ENCODE measurements around the gene SURF4. TPM values are rescaled to one million over a fixed set of nuclear protein-coding genes. Genes with fewer than 3 reads are reported as not detected.
A peak's percentile ranks its signal among the peaks of the same experiment; 100 is the strongest.
"Not testable (repeated sequence)": the region's sequence is repeated elsewhere in the genome, so short reads cannot be mapped to it uniquely, and the experiment has no call there.

SURF4 gene
- total RNA-seq, 1 donor from 2014 or later = 160 TPM

DNA sequence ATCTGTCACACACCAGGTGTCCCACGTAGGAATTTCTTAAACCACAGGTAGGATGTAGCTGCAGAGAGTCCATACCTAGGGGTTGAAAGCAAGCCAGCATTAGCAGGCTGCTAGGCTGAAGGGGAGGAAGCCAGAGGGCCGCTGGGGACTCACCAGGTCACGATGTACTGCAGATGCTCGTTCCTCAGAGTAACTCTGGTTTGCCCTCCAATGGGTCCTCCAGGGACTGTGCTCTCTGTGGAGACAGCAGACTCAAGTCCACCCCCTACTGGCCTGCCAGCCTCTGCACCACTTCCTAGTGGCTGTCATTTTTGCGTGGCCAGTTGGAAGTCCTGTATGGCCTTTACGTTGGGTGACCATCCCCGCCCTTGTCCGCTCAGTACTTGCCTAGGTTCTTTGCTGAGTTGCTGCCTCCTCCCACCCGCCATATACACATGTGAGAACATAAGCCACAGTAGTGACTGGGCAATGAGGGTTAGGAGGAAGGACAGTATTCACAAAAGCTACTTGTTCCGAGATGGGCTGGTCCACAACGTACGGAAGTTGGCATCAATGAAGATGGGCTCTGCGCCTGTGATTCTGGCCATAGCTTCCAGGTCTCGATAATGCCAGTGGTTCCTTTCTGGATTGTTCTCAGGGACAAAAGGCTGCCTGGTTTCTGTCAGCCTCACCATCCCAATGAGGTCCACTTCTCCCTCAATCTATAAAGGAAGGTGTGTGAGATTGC lies 23.8 kb downstream of the SURF4 start:
- DNase-seq = no peak

DNA sequence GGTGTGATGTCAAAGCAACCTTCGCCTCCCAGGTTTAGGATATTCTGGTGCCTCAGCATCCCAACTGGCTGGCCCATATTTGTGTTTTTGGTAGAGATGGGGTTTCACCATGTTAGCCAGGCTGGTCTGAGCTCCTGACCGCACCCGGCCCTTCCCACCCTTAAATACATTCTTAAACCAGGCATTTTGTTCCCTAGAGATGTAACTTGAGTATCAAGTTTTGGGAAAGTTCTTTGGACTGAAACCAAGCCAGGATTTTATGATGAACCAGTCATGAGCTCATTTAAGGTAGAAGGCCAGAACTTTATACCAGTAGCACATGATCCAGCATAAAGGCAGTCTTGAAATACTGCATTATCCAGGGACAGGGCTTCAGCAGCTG lies 24.3 kb downstream of the SURF4 start:
- no peak for DNase-seq

DNA sequence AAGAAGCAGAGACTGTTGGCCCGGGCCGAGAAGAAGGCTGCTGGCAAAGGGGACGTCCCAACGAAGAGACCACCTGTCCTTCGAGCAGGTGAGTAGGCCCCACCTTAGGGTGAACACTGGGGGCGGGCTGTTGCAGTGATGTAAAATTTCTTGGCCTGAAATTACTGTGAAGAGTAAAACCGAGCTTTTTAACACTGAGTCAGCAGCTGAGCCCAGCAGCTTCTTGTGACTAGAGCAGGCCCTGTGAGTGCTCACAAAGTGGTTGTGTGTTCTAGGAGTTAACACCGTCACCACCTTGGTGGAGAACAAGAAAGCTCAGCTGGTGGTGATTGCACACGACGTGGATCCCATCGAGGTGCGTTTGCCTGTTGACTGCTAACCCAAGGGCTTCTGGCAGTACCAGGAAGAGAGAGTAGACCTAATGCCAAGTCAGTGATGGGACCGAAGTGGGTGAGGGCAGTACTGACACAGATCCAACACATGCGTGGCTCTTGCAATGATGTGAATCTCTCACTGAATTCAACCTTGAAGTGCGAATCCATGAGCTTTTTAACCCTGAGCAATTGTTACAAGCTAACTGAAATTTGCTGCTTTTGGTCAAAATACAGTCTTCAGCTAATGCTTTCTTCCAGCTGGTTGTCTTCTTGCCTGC lies 25.8 kb downstream of the SURF4 start:
- no peak for DNase-seq

DNA sequence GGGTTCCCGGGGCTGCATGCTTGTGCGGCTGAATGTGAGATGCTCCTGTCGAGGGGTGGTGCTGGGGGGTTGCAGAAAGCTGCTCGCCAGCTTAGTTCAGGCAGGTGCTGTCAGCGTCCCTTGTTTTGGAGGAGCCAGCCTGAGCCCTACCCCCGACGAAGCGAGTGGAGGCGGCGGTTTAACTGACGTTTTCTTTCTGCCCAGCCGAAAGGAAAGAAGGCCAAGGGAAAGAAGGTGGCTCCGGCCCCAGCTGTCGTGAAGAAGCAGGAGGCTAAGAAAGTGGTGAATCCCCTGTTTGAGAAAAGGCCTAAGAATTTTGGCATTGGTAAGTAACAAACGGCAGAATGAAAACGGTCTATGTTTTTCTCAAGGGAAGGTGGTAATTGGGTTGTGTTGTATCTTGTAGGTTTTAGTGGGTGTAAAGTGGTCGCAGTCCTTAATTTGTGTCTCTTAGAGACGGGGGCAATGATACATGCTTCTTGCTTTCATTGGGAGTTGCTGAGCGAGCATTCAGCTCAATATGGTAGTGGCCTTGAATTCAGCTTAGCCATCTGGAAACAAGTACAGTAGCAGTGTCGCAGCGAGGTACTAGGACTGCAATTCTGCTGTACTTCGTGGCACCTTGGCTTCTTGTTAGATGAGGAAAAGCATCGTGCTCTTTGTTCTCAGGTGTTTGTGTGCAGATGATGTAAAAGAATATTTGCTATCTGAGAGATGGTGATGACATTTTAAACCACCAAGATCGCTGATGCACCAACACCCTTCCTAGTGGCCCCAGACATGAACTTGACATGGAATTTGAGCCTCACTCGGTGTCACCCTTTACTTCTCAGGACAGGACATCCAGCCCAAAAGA lies 26.9 kb downstream of the SURF4 start:
- DNase-seq = no peak

DNA sequence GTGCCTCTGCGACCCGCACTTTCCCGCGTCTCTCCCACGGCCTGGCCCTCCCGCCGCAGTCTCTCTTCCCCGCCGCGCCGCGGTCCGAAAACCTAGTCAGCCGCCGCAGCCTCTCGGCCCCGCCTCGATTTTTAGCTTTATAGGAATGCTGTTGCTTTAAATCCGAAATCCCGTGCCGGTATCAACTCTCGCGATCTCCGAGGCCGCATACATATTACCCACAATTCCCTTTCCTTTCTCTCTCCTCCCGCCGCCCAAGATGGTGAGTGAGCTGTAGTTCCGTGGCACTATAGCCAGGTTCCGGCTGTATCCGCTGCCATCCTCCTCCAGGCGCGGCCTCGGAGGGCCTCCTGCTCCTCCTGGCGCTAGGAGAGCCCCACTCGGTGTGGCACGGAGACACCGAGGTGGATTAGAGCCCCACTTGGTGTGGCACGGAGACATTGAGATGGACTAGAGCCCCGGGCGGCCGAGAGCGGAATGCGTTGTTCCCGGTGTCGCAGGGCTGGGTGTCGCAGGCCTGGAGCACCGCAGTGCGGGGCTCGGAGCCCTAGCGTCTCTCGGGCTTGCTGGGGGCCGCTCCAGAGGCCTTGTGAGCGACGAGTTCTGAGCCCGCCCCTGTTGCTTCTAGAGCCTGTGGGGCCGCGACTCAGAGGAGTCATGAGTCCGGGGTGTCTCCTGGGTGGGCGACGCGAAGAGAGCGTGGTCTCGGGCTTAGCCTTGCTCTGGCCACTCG lies 27.7 kb downstream of the SURF4 start, which contains the start of the genes MED22 and RPL7A:
Gene MED22 (minus strand): TSS at position 147 of the 733 bp plus-strand sequence. CDS start 1,469 bp downstream, outside the sequence.
Gene RPL7A (plus strand): TSS at position 234 of the 733 bp plus-strand sequence. CDS start 26 bp downstream, at position 260.
- DNase-seq = peak; percentile 99

DNA sequence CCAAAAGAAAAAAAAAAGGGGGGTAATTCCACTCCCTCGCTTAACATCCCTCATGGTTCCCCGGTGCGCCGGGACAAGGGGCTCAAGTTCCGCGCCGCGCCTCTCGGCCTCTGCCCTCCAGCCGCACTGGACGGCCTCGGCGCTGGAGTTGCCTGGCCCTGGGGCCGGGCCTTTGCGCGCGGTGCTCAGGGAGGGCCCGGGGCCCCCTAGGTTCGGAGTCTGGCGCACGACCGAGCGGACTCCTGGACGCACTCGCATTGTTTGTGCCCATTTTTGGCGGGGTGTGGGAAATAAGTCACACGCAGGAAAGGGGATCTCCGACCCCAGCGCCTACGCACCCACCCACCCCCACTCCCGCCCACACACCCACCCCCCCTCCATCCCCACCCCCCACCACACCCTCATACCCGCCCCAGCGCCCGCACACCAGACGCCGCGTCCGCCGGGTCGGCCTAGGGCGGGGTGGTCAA lies 28.3 kb downstream of the SURF4 start:
- peak; percentile 54 for DNase-seq

DNA sequence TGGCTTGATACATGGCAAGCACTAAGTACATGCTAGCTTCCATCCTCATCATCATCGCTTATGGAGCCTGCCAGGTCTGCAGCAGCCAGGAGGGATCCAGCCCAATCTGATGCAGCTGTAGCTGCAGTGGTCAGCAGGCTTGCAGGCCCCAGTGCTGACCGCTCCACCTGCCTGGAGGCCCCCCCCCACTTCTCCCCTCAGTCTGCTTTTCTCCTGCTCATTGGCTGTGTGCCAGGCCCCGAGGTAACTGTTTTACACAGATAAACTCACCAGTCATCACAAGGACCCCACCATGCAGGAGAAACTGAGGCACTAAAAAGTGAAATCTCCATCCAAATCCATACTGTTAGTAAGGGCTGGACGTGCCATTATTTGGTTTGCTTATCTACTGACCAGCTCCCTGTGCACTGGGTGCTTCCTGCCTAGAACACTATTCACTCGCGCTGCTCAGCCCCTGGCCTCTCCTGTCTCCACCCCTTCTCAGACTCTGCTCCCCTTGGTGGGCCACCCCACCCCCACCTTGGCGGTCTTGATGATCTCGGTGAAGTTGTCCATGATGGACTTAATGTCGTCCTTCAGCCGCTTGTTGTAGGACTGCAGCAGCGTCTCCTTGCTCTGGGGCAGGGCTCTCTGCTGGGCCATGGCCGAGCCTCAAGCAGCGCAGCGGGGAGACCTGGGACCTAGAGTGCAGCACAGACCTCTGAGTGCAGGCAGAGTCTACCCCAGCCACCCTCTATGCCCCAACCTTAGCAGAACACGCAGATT lies 29.7 kb downstream of the SURF4 start:
- no peak for DNase-seq

DNA sequence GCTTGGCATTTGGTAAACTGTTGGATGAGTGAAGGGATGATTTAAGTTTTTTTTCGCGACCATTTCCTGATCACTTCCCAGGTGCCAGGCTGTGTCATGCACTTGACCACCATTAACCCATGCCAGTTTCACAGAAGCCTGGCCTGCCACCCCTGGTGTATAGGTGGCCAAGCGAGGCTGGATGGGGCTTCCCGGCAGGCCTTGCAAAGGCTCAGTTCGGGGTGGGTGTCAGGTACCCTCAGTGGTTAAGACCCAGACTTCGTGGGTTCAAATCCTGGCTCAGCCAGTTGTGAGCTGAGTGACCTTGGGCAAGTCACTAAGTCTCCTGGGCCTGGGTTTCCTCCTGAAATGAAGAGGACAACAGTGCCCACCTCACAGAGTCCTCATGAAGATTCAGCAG lies 30.3 kb downstream of the SURF4 start:
- DNase-seq = no peak

DNA sequence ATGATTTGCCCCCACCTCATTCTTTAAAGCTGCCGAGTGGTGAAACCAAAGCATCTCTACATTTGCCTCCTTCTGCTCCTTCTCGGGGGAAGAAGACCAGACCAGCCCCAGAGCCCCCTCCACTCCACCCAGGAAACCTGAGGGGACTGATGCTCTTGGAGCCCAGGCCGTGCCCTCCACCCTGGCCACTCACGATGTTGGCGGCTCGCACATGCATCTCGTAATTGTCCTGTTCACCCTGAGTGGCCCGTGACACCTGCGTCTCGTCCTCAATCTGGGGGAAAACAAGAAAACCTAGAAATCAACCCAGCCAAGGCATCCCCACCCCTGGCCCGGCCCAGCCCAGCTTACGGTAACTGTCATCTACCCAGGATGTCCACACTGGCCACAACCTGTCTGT lies 30.9 kb downstream of the SURF4 start:
- DNase-seq = no peak

DNA sequence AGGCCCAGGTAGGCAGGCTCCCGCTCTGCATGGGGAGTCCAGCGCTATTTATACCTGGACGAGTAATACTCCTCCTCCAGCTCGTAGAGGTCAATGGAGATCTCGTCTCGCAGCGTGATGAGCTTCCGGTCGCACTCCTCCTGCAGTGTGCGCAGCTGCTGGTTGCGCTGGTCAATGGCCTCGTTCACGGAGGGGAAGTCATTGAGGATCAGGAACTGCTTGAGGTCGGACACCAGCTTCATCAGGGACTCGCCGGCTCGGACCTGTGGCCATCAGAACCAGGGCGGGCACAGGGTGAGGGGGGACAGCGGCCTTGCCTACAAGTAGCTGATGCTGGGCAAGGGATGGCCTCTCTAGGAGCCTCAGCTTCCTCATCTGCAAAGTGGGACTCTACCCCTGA lies 31.8 kb downstream of the SURF4 start:
- DNase-seq = no peak

DNA sequence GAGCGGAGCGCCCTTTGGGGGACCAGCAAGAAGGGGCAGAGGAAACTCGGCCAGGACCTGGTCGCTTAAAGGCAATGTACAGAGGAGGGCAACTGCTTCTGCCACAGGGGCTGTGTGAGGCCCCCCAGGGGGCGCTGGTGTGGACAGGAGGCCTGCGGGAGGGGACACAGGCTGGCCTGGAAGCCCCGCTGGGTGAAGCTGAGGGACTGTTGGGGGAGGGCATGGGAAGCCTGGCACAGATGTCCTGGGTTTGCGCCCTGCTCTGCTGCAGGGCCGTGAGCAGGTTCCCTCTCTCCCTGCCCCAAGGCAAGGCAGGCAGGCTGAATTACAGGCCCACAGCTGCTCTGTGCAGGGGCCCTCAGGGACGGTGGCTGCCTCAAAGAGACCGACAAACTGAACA lies 33.3 kb downstream of the SURF4 start:
- DNase-seq = peak; percentile 19

DNA sequence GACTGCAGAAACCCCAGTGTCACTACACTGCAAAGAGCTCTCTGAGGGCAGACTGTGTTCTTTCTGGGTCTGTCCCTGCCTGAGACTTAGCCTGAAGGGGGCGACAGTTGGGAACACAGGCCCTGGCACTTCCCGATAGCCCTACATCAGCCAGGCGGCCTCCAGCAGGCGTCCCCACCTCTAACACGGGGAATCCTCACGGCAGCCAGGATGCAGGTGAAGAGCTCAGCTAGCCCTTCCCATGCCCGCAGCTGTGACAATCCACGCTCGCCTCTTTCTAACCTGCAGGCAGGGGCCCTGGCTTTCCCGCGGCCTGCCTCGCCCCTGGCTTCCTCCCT lies 33.8 kb downstream of the SURF4 start:
- DNase-seq = no peak

DNA sequence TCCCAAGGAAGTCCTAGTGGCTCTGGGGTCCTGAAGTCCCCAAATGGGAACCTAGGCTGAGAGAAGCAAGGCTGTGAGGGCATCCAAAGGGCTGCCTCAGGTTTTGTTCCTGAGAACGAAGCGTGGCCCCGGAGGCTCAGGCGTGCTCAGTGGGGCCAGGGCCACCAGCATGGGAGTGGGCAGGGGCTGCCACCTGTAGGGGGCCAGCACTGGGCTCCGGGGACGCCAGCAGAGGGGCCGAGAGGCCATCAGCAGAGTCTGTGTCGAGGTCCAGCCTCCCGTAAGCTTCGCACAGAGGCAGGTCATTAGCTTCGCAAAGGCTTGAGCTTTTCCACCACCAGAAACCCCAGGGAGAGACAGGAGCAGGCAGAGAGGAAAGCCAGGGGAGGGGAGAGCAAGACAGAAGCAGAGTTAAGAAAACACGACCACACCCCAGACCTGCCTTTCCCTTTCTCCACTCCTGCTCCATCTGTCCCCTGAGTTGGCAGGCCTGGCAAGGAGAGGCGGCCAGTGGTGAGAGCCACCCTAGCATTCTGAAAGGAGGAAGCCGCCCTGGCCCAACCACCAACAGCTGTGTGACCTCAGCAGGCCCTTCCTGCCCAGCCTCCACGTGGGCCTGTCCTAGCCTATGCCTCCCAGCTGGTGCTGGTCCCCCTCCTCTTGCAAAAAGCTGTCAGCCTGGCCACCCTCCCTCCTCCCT lies 34.3 kb downstream of the SURF4 start:
- DNase-seq = no peak

DNA sequence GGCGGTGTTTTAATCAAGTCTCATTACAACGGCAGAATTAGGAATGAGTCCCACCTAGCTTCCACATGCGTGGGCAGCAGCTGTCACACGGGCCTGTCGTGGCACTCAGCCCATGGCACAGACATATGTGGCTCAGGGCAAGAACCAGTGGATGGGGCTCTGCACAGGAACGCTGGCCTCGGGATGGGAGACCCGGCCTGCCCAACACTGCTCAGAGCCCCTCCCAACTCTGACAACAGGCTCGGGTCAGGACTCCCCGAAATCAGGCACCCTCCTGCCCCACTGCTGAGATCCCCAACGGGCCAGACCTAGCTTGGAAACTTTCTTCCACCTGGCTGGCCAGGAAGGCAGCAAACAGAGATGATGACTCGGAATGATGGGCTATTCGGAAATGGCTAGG lies 34.9 kb downstream of the SURF4 start:
- DNase-seq = no peak

DNA sequence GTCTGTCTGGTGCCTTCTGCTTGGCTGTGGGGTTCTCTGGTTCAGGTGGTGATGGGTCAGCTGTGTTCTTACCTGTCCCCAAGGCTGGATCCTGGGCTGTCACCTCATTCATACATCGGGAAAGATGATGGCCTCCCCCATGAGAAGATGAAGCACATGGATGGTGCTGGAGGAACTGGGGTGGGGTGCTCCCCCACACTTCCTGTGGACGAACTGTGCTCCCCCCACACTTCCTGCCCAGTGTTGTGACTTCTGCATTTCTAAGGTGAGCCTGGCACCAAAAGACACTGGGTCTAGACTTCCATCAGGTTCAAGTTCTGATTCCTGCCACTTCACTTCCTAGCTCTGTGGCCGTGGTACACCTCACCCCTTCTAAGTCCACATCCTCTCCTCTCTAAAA lies 35.6 kb downstream of the SURF4 start:
- no peak for DNase-seq

DNA sequence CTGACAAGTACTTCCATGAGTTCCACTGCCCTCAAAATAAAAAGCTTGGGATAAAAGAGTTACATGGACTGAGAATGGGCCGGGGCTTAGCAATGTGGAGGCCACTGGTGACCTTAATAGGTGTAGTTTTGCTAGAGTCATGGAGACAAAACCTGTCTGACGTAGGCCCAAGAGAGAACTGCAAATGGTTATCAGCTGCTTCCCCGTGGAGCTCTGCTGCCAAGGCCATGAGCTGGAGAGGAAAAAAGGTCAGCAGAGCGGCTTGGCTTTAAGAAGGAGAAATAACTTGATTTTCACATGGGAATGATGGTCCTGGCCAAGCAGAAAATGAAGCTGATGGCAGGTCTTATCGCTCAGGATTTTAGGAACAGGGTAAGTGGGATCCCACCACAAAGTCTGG lies 36.2 kb downstream of the SURF4 start:
- no peak for DNase-seq

DNA sequence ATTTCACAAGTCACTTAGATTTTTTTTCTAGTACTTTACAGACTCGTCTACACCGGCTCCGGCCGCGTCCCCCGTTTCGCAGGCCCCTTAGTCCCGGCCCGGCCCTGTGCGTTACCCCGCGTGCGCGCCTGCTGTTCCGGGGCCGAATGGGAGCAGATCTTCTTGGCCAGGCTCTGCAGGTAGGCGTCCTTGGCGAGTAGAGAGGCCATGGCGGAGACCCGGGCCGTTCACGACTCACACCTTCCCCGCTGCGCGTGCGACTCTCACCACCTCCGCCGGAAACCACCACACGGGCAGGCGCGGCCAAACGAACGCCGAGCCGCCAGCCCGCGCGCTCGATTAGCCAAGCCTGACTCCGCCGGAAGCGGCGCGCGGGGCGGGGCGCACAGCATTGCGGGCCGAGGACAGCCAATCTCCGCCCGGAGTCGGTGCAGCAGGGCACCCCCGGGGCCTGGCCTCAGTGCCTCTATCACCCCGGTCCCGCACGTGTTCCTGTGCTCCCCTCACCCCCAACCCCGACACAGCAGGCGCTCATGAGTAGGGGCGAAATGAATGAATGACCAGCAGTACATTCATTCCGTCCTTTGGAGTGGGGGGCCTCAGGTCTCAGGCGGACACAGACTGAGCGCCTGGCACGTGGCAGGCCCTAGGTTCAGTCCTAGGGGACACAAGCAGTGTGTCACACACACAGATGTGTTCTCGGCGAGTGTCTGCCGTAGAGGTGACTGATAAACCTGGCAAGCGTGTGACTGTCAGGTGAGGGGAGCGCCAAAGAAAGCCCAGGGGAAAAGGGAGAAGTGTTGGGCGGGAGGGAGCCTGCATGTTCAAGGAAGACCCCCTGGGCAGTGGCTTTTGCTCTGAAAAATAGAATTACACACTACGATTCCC lies 39.7 kb downstream of the SURF4 start, which contains the start of gene SURF6:
Gene SURF6 (minus strand): TSS at position 265 of the 888 bp plus-strand sequence. CDS start 56 bp downstream, at position 209.
- peak; percentile 95 for DNase-seq

DNA sequence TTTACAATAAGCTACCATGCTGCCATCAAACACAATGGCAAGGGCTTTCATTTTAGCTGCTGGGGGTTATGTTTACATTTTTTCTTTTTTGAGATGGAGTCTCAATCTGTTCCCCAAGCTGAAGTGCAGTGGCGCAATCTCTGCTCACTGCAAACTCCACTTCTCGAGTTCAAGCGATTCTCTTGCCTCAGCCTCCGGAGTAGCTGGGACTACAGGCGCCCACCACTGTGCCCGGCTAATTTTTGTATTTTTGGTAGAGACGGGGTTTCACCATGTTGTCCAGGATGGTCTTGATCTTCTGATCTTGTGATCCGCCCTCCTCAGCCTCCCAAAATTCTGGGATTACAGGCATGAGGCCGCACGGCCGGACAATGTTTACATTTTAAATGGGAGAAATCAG lies 41.0 kb downstream of the SURF4 start:
- DNase-seq = not testable (repeated sequence)

DNA sequence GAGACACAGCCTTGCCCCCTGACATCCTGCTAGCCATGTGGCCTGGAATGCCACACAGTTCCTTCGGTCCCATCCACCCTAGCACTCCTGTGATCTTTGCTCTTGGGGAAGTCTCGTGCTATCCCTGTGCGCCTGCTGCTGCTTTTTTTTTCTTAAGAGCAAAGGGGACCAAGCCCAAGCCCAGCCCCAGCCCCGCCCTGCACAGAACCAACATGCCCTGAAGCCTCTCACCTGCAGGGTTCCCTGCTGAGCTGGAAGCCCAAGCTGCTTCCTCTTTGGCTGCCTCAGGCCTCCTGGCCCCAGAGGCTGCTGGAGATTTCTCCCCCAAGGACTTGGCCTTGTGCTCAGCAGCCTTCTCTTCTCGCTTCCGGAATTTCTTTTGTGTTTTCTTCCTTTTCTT lies 41.7 kb downstream of the SURF4 start:
- no peak for DNase-seq

DNA sequence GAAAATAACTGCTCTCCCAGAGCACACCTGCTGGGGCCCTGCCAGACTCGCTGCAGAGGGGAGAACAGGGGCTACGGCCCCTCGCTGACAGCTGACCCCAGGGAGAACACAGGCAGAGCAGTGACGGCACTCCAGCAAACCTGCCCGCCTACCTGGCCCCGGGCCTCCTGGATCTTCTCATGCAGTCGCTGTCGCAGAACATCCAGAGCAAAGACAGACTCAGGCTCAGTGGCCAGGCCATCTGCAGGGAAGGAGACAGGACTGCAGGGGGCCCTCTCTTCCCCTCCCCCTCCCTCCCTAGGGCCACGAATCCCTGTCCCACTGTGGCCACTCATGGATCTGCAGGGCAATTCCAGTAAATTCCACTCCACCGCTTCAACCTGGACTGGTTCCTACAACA lies 42.3 kb downstream of the SURF4 start:
- no peak for DNase-seq
